Vagina (tissue), 2 donors: ENCODE measurements around the gene FGF3.

Source experiments
- CTCF ChIP-seq, 3 experiments: fragments of 450-650 bp in 2 of 3; fragments of 200-600 bp in 1 of 3; sonication (generic) in 1 of 3; IDR thresholded peaks; one replicate each; pipeline ENCODE4 v1.5.1; 2017 to 2019; ENCODE audit warnings: antibody characterized with exemption in 3 of 3, mild to moderate bottlenecking in 2 of 3, moderate library complexity in 2 of 3
- POLR2A ChIP-seq, 2 donors: fragments of 450-650 bp; IDR thresholded peaks; one replicate each; pipeline ENCODE4 v1.6.1; 2017; ENCODE audit warnings: antibody characterized with exemption in 2 of 2, mild to moderate bottlenecking in 2 of 2, moderate library complexity in 2 of 2

- no peak for TF ChIP-seq CTCF (IDR thresholded peaks at IDR 0.05)
- no peak for TF ChIP-seq POLR2A (IDR thresholded peaks at IDR 0.05)
These were observed 21.3 kb downstream of the FGF3 start for GRCh38 chr11:69797737-69798528.
